Limb (tissue), 2 donors: ENCODE measurements around the gene ASB16.
"Not testable (repeated sequence)": the region's sequence is repeated elsewhere in the genome, so short reads cannot be mapped to it uniquely, and the experiment has no call there.

ENCODE experiments used
- DNase-seq, 2 donors: peaks; one replicate each; pipeline ENCODE4 v3.0.0-alpha.2; 2016; ENCODE audit errors: extremely low spot score in 2 of 2

Gene ASB16

DNA sequence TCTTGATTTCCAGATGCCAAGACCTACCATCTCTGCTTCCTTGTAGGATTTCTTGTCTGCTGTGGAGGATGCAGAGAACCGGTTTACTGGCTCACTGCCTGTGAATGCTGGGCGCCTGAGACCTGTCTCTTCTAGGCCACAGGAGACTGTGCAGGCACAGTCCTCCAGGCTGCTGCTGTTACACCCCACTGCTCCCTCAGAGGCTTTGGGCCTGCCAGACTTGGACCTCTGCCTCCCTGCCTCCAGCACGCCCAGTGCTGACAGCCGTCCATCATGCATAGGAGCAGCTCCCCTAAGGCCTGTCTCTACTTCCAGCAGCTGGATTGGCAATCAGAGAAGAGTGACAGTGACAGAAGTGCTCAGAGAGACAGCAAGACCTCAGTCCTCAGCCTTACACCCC lies 22.7 kb upstream of the ASB16 start:
- no peak for DNase-seq

DNA sequence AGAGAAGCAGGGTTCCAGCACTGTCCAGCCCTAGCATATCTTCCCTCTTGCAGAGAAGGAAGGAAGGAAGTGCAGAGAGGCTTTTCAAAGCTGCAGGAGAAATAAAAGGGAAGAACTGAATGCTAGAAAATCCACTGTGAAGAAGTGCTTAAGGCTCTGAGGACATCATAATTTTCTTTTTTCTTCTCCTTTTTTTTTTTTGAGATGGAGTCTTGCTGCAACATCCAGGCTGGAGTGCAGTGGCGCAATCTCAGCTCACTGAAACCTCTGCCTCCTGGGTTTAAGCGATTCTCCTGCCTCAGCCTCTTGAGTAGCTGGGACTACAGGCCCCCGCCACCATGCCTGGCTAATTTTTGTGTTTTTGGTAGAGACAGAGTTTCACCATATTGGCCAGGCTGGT lies 21.4 kb upstream of the ASB16 start:
- not testable (repeated sequence) for DNase-seq

- DNase-seq: no peak
Measured at GRCh38 chr17:44149750-44150329, 20.7 kb upstream of the ASB16 start.

DNA sequence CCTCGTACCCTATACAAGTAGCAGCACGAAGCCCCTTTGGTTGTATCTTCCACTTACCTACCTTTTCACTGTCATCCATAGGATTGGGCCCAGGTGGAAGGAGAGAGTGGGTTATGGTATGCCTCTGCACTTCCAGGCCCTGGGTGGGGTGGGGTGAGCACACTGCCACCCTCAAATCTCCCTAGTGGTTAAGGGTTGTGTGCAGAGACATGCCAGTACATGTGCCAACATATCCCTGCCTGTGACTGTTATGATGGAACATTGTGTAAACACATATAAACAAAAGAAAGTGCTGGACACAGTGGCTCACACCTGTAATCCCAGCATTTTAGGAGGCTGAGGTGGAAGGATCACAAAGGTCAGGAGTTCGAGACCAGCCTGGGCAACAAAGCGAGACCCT lies 17.6 kb upstream of the ASB16 start:
- no peak for DNase-seq

- no peak for DNase-seq
Measured at GRCh38 chr17:44155488-44155887, 15.0 kb upstream of the ASB16 start.

DNA sequence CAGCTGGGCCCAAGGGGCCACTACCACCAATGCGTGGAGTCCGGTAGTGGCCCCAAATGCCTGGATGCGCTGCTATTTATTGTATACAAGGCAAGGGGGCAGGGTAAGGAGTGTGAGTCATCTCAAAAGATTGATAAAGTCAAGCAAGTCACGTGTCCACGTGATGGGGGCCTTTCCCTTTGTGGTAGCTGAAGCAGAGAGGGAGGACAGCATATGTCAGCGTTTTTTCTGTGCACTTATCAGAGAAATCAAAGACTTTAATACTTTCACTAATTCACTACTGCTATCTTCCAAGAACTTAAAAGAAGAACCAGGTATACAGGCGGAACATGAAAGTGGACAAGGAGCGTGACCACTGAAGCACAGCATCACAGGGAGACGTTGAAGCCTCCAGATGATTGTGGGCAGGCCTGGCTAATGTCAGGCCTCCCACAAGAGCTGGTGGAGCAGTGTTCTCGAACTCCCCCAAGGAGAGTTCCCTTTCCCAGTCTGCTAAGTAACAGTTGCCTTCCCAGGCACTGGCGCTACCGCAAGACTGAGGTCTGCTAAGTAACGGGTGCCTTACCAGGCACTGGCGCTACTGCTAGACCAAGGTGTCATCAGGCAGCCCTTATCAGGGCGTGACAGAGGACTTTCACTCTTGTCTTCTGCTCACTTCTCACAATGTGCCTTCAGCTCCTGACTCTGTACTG lies 10.8 kb upstream of the ASB16 start:
- DNase-seq: no peak

- no peak for DNase-seq
Measured at GRCh38 chr17:44164476-44164875, 6.0 kb upstream of the ASB16 start.

DNA sequence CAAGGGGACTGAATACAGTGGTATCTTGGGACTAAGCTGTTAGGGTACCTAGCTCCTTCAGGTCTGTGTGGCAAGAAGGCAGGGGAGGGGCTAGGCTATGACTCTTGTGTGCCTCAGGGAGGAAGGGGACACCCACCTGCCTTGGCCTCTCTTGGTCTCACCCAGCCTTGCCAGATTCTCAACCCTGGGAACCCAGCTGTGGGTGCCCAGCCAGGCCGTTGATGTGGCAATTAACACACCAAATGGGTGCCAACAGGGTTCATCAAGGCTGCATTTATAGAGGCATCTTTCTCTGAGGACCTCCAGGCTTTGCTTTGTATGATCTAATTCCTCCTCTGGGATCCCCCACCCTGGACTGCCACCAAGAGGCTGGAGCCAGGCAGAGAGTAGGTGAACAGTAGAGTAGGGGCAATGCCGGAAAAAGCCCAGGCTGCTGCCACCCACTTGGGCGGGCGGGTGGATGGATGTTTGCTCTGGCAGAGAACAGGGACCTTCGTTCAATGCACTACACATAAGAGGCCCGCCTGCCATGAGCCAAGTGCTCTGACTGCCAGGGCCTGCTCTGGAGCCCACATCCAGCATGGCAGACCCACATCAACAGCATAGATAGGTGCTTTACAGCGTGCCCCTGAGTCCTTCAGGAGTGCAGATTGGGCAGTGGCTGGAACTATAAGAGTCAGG lies 3.2 kb upstream of the ASB16 start:
- no peak for DNase-seq

DNA sequence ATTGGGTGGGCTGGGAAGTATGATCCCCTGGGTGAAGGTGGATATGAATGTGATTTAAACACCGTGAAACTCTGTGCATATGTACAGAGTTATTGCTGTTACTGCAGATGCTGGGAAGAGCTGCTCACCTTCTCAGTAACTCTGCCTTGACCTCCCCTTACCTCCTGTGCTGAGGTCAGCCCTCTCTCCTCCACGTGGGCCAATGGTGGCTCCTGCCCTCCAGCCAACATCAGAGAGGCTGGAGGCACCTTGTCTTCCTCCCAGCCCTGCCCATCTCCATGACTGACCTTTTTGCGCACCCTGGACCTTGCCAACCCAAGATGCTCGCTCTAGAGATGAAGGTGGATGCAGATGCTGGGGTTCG lies 387 bp upstream of the ASB16 start:
- DNase-seq: no peak

DNA sequence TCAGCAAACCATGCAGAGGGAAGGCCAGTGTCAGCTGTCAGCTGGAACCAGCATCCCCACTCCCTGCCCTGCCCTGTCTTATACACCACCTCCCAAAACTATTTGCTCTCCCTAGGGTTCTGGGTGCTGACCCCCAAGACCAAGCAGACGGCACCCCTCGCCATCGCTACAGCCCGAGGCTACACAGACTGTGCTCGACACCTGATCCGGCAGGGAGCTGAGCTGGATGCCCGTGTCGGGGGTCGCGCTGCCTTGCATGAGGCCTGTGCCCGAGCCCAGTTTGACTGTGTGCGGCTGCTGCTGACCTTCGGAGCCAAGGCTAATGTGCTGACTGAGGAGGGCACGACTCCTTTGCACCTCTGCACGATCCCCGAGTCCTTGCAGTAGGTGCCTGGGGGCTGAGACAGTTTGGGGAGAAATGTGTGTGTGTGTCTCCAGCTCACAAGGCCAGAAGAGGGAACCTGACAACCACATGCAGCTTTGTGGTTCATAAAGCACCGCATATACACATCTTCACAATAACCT lies 1.5 kb downstream of the ASB16 start:
- no peak for DNase-seq

- no peak for DNase-seq
Measured at GRCh38 chr17:44174427-44174826, 3.9 kb downstream of the ASB16 start.

DNA sequence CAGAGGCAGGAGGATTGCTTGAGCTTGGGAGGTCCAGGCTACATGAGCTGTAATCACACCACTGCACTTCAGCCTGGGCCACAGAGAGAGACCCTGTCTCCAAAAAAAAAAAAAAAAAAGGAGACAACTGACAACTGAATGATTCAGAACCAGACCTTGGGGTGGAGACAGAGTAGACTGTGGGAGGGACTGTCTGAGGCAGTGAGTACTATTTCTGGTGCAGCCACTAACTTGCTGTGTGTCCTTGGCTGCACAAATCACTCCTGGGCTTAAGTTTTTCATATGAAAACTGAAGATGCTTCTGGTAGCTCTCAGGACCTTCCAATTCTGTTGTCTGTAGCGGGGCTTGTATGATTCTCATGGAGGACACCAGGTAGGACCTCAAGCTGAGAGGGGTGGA lies 5.8 kb downstream of the ASB16 start:
- DNase-seq: no peak

DNA sequence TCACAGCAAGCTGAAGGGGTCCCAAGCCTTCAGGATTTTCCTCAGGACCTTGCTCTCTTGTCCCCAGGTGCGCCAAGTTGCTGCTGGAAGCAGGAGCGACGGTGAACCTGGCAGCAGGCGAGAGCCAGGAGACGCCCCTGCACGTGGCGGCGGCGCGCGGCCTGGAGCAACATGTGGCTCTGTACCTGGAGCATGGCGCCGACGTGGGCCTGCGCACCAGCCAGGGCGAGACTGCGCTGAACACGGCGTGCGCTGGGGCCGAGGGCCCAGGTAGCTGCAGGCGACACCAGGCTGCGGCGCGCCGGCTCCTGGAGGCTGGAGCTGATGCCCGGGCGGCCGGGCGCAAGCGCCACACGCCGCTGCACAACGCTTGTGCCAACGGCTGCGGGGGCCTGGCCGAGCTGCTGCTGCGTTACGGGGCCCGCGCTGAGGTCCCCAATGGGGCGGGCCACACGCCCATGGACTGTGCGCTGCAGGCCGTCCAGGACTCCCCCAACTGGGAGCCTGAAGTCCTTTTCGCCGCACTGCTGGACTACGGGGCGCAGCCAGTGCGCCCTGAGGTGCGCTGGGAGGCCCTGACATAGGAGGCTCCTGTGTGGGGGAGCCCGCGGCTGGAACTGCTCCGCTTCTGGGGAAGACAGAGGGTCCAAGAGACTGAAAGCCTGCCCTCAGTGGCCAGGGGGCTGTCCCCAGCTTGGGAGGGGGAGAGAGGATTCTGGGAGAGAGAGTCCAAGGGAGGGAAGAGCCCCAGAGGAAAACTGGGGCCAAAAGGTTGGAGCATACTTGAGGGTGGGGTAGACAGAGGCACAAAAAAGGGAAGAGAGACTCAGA lies 6.4 kb downstream of the ASB16 start:
- no peak for DNase-seq

DNA sequence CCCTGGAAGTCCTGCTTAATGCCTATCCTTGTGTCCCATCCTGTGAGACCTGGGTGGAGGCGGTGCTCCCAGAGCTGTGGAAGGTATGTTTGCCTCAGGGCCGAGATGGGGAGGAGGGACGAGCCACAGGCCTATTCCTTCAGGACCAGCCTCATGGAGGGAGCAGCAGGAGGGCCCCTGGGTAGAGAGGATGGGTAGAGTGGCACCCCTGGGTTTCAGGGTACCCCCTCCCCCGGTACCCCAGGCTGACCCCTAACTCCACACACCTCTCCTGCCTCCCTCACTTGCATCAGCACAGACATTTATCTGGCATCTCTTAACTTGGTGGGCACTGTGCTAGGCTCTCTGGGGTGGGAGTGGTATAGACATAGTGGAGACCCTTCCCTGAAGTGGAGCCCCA lies 7.1 kb downstream of the ASB16 start:
- DNase-seq: no peak

- no peak for DNase-seq
Measured at GRCh38 chr17:44178133-44178532, 7.6 kb downstream of the ASB16 start.

- no peak for DNase-seq
Measured at GRCh38 chr17:44183024-44183423, 12.5 kb downstream of the ASB16 start.

GRCh38 chr17:44184212-44184810 lies 13.8 kb downstream of the ASB16 start:
- peak in 1 of 2 donors; percentile 9 for DNase-seq

DNA sequence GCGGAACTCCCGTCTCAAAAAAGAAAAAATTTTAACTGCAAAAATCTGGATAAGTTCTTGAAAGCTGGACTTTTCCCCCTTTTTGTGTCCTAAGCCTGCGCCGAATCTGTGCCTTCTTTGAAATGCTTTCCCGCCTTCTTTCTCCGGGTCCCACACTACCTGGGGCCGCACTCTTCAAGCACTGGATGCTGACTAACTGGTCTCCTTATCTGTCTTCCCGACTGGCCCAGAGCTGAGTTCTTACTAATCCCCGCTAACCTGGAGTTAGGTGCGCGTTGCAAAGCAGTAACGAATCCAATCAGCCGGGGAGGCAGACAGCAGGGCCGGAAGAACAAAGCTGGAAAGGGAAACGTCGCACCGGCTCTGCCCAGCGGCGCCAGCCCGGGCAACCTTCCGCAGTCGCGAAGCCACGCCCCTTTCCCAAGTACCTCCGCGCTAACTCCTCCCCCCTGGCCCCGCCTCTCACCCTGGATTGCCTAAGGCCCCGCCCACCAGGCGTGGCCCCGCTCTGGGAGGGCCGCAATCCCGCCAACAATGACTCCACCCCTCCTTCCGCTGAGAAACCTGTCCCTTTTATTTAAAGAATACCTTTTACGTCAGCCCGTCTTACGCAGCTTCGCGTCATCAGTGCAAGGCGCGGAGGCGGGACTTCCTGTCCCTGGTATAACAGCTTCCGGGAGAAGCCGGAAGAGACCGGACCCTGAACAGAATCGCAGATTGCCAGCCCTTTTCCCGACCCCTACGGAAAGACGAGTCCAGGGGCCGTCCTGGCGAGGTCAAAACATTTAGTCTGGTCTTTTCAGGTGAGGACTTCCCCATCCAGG lies 16.0 kb downstream of the ASB16 start, which contains the start of gene TMUB2:
TSS of gene TMUB2 (plus strand) at position 666 of the 824 bp plus-strand sequence. CDS start 737 bp downstream, outside the sequence.
- DNase-seq: peak; percentile 100

DNA sequence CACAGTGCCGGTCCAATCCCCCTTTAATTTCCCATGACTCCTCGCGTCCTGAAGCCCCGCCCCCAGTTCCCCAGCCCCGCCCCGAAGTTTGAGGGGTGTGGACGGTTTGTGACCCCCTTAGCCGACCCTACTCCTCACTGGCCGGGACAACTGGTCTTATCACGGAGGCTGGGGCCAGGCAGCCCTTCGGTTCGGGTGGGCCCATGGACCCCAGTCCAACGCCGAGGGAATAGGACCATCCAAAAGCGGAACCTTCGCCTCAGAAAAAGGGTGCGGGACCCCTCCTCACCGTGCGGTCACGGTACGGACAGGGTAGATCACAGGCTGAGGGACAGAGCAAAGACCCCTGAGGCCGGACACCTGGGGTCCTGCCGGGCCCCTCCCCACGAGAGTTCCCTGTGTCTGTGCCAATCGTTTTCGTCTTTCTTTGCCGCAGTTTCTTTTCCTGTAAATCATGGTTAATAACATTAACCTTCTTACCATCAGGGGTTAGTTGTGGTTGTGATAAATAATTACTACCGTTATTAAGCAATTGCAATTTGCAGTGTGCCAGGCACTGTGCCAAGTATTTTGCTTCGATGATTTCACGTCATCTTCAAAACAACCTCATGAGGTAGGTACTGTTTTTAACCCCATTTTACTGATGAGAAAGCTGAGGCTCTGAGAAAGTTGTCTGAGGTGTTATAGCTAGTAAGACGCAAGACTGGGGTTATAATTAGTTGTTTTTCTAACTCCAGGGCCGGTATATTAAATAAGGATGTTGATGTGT lies 16.8 kb downstream of the ASB16 start:
- no peak for DNase-seq
